Activated CD8-positive, alpha-beta memory T cell treated with anti-CD3 and anti-CD28 coated beads, Interleukin-2, amount 50 U/mL, for 24 hours (primary cell): ENCODE data around the gene LPCAT1.
"Not testable (repeated sequence)": the region's sequence is repeated elsewhere in the genome, so short reads cannot be mapped to it uniquely, and the experiment has no call there.

ENCODE experiments used
- DNase-seq: peaks from one replicate; pipeline ENCODE4 v3.0.0-alpha.2; 2020; ENCODE audit errors: extremely low read depth

The LPCAT1 gene, protein sequence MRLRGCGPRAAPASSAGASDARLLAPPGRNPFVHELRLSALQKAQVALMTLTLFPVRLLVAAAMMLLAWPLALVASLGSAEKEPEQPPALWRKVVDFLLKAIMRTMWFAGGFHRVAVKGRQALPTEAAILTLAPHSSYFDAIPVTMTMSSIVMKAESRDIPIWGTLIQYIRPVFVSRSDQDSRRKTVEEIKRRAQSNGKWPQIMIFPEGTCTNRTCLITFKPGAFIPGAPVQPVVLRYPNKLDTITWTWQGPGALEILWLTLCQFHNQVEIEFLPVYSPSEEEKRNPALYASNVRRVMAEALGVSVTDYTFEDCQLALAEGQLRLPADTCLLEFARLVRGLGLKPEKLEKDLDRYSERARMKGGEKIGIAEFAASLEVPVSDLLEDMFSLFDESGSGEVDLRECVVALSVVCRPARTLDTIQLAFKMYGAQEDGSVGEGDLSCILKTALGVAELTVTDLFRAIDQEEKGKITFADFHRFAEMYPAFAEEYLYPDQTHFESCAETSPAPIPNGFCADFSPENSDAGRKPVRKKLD

DNA sequence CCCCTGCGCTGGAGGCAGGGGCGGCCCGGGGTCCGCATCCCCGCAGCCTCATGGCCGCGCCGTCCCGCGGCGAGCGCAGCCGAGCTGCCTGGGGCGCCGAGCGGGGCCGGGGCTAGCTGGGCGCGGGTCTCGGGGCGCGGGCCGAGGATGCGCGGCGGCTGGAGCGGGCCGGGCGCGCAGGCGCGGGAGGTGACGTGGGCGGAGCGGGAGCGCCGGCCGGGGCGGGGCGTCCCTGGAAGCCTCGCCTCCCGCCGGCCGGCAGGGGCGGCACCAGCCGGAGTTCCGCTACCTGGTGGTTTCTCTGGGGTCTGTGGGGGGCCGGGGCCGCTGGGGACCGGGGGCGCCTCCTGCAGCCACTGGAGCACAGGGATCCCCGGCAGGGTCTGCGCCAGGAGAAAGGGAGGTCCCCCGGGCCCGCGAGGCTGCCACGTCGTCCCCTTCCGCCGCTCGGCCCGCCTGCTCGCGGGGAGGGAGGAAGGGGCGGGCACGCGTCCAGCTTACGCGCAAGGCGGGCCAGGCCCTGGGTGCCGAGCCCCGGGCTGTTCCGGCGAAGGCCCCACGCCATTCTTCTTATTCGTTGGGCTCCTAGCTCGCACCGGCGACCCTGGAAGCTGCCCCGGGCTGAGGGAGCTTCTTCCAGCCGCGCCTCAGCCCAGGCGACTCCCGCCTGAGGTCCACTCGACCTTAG is at the start of gene LPCAT1:
Gene LPCAT1, minus strand, starts transcription at position 168 of the 688 bp plus-strand sequence. Its CDS starts 116 bp downstream, at position 52.
- peak; percentile 32 for DNase-seq

DNA sequence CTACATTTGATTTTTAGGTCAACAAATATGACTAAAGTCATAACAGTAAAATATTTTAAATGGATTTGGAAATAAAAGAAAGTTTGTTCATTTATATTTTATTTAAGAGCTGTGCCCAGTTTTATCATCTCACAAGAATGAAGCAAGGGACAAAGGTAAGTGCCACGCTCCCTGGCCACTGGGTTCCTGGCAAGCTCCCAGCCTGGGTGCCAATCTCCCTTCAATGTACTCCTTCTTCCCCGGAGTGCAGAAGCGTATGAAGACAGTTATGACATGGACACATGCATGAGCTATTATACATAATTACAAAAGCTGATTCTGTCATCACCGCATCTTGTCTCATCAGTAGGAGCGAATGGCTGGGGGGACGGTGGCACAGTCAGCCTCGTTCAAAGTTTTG is 48.1 kb upstream of the LPCAT1 start:
- not testable (repeated sequence) for DNase-seq

DNA sequence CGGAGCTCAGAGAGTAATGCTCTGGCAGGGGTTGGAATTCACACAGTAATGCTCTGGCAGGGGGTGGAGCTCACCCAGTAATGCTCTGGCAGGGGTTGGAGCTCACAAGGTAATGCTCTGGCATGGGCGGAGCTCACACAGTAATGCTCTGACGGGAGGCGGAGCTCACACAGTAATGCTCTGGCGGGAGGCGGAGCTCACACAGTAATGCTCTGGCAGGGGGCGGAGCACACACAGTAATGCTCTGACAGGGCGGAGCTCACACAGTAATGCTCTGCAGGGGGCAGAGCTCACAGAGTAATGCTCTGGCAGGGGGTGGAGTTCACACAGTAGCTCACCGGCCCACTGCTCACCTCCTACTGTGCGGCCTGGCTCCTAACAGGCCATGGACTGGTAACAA is 47.2 kb upstream of the LPCAT1 start:
- DNase-seq: no peak

DNA sequence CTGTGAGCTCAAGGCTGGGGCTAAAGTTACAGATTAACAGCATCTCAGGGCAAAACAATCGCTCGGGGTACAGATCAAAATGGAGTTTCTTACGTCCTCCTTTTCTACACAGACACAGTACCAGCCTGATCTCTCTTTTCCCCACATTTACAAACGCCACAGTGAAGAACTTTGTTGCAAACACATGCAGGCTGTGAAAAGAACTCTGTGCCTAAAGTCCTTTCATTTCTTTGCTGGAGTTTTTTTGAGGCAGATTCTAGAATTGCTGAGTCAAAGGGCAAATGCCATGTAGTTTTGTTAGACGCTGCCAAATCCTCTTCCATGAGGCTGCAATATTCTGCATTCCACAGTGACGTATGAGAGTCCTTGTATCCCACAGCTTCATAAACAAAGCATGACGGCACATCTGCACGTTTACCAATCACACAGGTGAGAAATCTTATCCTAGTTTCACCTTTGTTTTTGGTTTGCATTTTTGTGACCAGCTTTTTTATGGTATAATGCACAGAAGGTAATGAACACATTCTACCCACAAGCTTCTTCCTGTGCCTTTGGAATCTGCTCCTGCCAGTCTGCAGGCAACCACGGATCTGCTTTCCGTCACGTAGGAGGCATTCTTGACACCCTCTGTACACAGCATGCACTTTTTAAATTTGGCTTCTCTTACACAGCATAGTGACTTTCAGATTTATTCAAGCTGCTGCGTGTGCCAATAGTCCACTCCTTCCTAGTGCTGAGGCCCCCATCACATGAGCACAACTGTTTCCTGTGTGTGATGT is 44.6 kb upstream of the LPCAT1 start:
- no peak for DNase-seq

DNA sequence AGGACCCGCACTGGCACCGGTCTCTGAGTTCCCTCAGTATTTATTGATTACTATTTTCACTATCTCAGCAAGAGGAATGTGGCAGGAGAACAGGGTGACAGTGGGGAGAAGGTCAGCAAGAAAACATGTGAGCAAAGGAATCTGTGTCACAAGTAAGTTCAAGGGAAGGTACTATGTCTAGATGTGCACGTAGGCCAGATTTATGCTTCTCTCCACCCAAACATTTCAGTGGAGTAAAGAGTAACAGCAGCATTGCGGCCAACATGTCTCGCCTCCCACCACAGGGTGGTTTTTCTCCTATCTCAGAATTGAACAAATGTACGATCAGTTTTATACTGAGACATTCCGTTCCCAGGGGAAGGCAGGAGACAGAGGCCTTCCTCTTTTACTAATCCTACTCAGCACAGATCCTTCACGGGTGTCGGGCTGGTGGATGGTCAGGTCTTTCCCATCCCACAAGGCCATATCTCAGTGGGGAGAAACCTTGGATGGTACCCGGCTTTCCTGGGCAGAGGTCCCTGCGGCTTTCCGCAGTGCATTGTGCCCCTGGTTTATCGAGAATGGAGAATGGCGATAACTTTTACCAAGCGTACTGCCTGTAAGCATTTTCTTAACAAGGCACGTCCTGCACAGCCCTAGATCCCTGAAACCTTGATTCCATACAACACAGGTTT is 43.9 kb upstream of the LPCAT1 start:
- DNase-seq: not testable (repeated sequence)

DNA sequence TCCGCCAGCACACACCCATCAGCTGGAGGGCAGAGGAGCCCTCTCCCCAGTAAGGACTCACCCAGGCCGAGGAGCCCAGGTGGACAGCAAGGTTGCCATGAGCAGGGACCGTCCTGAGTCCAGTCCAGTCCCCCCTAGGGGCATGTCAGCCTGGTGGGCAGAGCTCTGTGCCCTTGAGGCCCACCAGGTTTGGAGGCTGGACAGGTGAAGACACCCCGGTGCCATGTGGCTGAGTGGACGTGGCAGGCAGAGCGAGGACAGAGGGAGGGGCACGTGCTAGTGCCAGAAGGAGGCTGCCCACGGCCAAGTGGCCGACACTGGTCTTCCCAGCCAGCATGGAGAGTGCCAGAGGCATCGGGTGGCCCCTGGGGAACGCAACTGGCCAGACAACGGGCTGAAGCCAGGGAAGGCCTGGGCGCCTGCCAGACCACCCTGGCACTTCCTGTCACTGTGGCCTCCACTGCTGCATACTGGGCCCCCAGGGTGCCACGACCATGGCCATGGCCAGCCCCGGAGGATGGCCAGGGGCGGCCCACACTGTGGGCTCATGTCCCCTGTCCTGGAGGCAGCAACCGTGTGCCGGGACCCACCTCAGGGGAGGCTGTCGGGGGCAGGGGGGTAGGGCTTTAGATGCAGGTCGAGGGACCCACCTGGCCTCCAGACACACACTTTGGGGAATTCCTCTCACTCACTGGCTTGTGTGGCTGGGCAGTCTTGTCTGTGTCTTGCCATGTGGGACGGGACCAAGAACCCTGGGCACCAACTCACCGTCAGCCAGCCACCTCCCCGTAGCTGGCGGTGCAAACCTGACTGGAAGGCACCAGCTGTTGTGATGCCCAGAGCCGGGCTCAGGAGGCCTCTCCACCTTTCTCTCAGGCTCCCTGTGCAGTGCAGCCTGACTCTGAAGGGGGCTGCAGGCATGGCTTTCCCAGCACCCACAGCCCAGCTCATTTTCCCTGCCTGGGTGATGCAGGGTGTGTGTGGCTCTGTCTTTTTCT is 42.3 kb upstream of the LPCAT1 start:
- no peak for DNase-seq

DNA sequence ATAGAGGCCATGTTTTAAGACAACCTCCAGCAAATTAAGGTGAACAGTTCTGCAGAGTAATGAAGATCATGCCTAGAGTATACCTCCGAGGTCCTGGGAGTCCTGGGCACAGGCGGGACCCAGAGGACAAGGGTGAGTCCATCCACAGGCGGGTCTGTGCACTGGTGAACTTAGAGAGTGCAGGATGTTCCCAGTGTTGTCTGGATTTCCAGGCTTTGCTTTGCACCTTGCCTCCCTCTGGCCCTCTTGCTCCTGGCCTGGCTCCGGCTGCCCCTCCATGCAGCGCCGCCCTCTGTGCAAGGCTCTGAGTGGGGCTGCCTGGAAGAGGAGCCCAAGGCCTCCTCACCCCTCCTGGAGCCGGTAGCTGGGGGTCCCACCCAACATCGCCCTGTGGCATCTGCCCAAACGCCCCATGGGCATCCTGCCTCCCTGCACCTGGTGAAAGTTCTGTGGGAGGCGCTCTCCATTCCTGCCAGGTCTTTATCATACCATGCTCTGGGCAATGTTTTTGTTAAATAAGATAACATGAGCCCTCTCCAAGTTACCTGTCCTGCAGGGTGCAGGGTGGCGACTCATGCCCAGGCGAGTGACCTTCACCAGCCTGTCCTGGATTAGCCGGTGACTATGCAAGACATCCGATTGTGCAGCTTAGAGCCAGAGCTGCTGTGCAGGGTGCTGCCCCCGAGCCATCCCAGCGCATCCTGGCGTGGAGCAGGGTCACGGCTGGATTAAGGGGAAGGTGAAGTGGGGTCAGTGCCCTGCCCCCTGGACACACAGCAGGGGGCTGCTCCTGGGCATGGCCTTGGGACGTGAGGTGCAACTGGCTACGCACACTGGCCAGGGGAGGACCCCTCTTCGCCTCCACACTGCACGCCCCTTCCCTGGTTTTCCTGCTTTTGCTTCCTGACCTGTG is 41.3 kb upstream of the LPCAT1 start:
- DNase-seq: no peak

DNA sequence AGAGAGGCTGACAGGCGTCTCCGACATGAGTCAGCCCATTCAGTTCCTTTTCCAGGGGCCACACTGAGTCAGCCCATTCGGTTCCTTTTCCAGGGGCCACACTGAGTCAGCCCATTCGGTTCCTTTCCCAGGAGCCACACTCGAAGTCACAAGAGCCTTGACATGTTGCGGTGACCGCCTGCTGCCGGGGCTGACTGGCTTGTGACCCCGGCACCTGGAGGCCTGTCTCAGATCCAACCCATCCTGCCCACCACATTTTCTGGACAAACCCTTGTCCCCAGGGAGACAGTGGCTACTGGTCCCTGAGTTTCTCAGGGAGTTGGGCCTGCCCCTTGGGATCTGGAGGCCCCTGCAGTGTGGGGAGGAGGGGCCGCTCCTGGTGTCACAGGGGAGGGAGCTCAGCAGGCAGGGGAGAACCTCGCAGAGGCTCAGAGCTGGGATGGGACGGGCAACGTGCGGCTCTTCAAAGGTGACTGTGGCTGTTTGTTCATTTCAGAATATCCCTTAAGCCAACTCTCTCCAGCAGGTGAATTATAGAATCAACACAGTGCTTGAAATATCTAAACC is 40.5 kb upstream of the LPCAT1 start:
- no peak for DNase-seq

DNA sequence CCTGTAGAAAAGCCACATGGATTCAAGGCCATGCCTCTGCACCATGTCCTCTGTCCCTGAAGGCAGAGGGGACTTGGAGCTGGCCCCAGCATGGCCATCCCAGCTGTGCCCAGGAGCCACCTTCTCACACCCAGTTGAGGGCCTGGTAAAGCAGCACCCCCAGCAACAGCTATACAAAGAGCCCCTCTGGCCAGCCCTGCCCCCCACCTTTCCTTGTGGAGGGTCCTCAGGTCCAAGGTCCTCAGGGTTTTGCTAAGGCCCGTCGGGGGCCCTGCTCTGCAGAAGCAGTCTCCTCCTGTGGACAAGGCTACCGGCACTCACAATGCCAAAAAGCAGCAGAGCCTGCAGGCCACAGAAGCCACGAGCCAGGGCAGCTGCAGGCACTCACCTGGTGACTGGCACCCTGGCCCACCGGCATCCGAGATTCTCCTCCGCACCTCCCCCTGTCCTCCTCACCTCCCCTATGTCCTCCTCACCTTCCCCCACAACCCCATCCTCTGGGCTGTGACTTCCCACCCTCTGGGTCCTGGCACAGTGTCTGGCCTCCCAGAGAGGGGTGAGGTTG is 39.9 kb upstream of the LPCAT1 start:
- no peak for DNase-seq

DNA sequence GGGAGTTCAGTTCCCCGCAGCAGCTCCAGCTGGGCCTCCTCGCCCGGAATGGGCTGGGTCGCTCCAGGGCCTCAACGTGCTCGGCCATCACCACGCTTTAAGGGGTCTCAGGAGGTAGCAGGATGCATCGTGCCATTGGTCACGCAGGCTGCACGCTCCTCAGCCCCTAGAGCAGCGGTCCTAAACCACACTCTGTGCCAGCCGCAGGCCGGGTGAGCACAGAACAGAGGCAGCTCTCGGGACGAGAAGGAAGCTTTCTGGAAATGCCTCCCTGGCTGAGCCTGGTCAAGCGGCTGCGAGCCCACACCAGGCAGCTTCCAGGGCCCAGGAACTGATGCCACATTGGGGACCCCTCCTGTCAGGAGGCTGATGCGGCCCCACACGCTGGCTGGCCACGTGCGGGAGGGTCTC is 39.3 kb upstream of the LPCAT1 start:
- DNase-seq: no peak

DNA sequence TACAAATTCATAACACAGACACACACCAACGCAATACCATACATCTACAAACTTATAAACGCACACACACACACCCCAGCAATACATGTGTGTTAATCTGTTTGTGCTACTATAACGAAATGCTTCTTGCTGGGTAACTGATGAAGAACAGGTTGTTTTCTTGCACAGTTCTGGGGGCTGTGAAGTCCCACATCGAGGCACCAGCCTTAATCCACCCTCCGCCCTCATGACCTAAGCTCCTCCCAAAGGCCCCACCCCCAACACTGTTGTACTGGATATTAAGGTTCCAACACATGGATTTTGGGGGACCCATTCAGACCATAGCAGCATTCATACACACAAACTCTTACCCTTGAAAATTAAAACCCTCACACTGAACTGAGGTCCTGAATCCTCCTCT is 38.8 kb upstream of the LPCAT1 start:
- no peak for DNase-seq

DNA sequence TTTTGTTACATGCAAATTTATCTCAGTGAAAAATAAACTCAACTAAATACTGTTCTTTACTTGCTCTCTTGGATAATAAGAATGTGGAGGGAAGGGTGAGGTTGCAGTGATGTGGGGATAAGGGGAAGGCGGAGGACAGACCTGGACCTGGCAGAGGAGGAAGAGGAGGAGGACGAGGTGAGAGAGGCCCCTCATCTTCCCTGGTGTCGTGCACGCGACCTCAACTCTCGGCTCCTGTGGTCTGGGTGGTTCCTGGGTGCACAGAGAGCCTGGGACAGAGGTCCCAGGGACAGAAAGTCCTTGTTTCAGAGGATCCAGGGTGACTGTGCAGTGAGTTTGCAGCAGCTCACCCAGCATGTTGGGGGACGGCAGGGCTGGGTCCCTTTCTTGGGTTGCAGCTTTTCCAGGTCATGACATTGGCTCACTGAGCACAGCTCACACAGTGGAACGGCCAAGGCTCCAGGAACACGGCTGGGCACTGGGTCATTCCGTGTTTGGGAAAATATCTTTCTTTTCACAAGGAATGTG is 37.7 kb upstream of the LPCAT1 start:
- no peak for DNase-seq

DNA sequence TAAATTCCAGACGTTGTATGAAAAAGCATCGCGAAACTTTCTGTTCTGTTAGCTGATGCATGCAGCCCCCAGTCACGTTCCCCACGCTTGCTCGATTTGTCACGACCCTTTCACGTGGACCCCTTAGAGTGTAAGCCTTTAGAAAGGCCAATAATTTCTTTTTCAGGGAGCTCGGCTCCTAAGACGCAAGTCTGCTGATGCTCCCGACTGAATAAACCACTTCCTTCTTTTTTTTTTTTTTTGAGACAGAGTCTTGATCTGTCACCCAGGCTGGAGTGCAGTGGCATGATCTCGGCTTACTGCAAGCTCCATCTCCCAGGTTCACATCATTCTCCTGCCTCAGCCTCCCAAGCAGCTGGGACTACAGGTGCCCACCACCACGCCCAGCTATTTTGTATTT is 36.7 kb upstream of the LPCAT1 start:
- not testable (repeated sequence) for DNase-seq

DNA sequence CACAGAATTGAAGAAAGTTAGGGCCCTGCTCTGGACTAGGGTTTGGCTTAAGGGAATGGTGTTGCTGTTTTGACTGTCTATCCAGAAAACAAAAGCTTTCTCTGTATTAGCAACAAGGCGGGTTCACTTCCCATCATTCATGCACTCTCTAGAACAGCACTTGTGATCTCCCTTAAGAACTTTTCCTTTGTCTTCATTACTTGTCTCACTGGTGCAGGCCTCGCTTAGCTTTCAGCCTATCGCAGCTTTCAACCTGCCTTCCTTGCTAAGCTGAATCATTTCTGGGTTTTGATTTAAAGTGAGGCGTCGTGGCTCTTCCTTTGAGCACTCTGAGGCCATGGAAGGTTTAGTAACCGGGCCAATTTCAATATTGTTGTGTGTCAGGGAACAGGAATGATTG is 35.2 kb upstream of the LPCAT1 start:
- no peak for DNase-seq

DNA sequence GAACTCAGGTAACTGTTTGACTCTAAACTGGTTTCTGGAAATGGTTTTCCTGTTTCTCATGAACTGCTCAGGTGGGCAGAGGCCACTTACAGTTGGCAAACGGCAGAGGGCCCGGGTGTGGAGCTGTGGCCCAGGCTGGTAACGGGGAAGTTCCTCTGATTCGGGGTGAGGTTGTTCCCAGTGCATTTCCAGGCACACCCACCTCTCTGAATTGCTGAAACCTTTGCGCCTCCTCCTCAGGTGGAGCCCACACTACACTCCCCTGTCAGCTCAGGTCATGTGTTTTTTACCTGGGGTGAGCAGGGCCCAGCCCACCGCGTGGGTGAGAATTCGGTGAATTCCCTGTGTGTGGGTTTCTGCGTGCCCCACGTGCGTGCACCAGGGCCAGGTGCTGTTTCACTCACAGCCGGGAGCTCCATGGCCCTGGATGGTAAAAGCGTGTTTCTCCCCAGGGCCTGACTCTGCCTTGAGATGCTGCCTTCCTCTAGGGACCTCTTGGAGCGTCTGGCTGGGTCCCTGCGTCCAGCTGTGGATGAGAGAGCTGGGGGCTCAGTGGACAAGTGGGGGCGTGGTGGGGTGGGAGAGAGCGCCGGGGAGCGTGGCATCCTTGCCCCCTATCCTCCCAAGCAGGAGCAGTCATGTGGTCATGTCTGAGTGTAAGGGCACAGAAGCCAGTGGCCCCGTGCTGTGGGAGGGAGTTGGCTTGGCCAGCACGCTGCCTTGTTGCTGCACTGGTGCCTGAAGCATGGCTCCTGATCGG is 33.5 kb upstream of the LPCAT1 start:
- DNase-seq: no peak

DNA sequence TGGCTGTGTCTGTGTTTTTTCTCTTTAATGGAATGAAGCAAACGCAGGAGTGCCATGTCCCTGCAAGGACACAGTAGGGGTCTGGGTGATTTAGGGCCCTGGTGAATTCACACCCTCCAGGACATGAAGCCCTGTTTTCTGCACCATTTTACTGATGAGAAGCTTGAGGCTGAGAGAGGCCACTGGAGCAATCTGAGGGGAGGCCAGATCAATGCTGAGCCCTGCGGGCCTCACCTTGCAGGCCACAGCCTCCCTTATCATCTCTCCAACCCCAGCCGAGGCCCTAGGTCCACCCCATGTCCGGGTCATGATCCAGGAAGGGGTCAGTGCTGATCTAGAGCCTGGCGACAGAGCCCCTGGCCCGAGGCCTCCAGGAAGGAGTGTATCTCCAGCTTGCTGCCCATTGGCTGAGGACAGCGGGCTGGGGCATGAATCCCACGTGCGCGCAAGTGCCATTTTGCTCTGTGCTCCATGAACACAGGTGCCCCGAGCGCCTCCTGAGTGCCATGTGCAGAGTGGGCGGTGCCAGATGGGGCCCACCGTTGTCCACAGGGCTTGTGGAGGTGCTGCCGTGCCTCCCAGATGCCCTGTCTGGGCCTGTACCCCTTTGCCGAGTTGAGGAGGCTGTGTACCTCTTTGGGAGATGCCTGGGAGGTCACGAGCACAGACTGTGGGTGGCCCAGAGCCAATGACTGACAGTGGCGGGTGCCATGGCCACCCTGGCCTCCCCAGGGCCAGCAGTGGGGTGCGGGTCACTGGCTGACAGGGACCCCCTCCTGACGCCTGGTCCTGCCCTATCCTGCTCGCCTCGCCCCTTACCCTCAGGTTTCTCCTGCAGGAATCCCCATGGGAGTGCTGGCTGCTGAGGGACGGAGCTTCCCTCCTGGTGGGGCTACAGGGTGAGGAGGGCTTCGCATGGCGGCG is 32.3 kb upstream of the LPCAT1 start:
- no peak for DNase-seq
